GM21526 (cell line): ENCODE results near the gene IFNGR1.
"Not testable (repeated sequence)": the region's sequence is repeated elsewhere in the genome, so short reads cannot be mapped to it uniquely, and the experiment has no call there.

Experiments
- ATAC-seq: cut with Tn5 transposase; IDR thresholded peaks from one replicate; pipeline ENCODE4 v1.9.1; 2021; ENCODE audit warnings: moderate library complexity; ENCODE audit not compliant: unreplicated experiment, low FRiP score

Gene IFNGR1

GRCh38 chr6:137214931-137215330 lies 4.3 kb downstream of the IFNGR1 start:
- ATAC-seq: no peak

GRCh38 chr6:137213813-137214212 lies 5.4 kb downstream of the IFNGR1 start:
- ATAC-seq: no peak

DNA sequence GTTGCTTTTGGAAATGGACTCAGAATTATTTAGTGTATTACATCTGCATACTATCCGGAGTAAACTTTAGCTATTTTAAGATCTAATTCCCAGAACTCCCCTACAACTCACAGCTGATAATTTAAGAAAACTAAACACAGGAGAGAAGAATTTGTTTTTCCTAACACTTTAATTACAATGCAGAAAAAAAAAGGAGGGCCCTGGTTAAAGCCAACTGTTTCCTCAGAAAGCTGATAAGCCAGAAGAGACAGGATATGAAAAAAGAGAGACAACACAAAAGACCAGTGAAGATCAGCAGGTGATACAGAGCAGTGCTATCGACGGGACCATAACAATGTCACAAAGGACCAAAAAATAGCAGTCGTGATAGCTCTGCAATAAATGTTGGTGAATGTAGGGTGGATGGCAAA lies 5.8 kb downstream of the IFNGR1 start:
- no peak for ATAC-seq

GRCh38 chr6:137211910-137212309 lies 7.3 kb downstream of the IFNGR1 start:
- no peak for ATAC-seq

DNA sequence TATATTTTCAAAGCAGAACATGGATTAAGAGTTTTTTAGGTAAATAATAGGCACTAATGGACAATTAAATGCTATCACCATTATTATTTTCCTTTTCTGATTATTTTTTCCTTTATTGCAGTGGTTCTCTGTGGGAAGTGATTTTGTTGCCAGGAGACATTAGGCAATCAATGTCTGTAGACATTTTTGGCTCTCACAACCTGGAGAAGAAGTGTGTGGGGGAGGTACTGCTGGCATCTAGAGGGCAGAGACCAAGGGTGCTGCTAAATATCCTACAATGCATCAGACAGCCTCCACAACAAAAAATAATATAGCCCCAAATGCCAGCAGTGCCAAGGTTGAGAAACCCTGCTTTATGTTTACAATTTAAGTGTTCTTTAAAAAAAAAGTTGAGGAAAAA lies 8.3 kb downstream of the IFNGR1 start:
- no peak for ATAC-seq

- no peak for ATAC-seq
Observed at GRCh38 chr6:137208279-137208678, 10.9 kb downstream of the IFNGR1 start.

- not testable (repeated sequence) for ATAC-seq
Observed at GRCh38 chr6:137207457-137207856, 11.7 kb downstream of the IFNGR1 start.

DNA sequence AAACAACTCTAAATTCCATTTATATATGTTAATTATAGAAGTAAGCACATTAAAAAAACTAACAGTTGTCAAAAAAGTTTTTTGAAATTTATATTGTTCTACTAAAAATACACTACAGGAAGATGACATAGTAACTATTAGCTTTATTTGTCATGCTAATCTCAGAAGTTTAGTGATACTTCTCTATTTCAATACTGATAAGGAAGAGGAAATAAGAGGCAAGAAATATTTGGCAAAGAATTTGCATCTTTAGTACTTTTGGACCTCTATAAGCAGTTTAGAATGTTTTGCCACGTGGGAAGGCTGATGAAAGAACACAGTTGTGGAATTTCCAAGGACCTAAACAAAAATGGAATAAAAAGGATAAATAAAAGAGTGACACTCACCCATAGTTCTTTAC lies 12.6 kb downstream of the IFNGR1 start:
- no peak for ATAC-seq

DNA sequence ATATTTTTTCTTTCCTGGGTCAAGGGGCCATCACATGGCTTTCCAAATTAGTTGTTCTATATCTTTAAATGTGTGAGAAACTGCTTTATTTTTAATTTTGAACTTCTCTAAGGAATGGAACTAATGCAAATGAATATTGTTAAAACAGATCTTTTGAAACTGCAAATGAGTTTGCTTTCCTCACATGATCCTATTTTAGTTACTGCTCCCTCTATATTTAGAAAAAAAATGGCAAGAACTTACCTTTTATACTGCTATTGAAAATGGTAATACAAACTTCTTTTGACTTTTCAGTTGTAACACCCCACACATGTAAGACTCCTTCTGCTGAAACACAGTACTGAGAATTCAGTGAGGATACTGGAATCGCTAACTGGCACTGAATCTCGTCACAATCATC lies 15.9 kb downstream of the IFNGR1 start:
- no peak for ATAC-seq

GRCh38 chr6:137202078-137202477 lies 17.1 kb downstream of the IFNGR1 start:
- no peak for ATAC-seq

DNA sequence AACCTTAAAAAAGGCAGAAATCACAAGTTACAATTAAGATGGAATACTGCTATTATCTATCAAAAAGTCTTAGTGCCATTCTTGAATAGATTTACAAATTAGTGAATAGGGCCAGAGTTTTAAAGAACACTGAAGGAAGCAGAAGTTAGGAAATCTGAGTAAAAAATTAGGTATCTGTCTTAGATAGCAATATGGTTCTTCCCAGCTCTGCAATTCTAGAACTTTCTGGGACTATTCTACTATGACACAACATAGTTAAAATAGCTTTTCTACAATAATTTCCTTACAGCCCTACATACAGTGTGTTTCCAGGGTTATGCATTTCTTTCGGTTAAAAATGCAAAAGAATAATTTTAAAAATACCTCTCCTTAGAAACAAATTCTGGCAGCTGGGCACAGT lies 18.2 kb downstream of the IFNGR1 start:
- ATAC-seq: no peak

GRCh38 chr6:137200288-137200687 lies 18.9 kb downstream of the IFNGR1 start:
- no peak for ATAC-seq

DNA sequence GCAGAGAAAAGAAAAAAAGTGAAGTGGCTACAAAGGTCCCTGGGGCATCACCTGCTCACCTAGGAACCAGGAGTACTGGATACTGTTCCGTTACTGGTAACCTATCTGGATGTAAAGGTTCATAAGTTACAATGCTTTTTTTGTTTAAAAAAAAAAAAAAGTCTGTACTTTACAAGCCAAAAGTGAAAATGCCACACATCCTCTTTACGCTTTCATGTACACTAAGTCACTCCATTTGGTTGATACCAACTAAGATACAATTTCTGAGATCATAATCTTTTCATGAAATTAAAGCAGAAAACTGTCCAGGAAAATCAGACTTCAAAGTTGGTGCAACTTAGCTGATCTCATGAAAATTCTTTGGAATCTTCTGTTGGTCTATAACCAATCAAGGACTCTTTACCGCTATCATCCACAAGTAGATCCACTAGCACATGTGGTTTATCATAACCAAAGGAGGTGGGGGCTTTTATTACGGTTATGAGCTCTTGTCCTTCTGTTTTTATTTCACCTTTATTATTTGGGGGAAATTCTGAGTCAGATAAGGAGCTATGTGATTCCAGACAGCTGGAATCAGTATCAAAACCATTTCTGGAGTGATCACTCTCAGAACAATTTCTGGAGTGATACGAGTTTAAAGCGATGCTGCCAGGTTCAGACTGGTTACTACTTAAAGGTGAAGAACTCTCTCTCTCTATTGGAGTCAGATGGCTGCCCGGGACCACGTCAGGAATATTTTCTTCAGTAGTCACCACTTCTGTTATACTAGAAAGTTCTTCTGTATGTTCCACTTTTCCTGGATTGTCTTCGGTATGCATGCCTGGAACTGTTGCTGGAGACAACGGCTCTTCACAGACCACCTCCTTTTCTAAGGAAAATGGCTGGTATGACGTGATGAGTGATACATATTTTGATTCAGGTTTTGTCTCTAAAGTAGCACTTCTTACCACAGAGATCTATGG lies 21.2 kb downstream of the IFNGR1 start:
- no peak for ATAC-seq

GRCh38 chr6:137193256-137194070 lies 25.7 kb downstream of the IFNGR1 start:
- ATAC-seq: no peak

- no peak for ATAC-seq
Observed at GRCh38 chr6:137192821-137193220, 26.4 kb downstream of the IFNGR1 start.

- no peak for ATAC-seq
Observed at GRCh38 chr6:137191670-137192069, 27.5 kb downstream of the IFNGR1 start.

GRCh38 chr6:137191236-137191635 lies 27.9 kb downstream of the IFNGR1 start:
- no peak for ATAC-seq

DNA sequence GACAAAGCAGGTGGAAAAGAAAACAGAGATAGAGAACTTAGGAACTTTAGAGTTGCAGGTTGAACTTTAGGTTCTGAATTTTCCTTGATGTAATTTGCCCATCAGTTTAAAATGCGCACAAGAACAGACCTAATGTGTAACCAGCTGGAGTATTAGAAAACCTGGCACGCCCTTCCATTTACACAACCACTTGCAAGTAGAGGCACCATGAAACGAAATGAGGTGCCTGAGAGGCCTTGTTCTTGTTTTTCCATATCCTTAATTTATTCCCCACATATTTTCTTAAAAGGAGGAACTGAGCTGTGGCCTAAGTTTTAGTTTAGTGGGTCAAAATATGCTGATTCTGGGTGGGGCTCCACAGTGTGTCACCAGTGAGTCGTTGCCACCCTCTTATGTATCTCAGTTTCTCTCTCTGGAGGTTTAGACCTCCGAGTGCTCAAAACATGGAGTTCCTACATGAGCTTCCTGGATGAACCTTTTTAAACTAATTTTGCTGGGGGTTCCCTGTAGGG lies 28.5 kb downstream of the IFNGR1 start:
- no peak for ATAC-seq

GRCh38 chr6:137188855-137189254 lies 30.3 kb downstream of the IFNGR1 start:
- no peak for ATAC-seq

DNA sequence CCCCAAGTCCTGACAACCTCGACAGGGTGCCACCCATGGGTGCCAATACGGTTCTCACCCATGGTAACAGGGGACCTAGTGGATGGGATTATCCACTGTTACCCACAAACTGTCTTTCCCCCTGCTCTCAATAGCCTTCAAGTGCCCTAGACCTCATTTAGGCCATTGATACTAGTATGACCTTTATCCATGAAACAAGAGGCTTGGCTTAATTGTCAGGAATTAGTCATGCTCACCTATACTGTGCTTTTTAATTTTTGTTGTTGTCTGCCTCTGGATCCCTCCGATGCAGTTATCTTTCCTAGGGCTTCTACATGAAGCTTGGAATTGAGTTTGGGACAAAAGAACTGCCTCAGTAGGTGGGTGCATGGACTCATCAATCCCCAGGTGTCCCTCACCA lies 33.9 kb downstream of the IFNGR1 start:
- ATAC-seq: no peak

DNA sequence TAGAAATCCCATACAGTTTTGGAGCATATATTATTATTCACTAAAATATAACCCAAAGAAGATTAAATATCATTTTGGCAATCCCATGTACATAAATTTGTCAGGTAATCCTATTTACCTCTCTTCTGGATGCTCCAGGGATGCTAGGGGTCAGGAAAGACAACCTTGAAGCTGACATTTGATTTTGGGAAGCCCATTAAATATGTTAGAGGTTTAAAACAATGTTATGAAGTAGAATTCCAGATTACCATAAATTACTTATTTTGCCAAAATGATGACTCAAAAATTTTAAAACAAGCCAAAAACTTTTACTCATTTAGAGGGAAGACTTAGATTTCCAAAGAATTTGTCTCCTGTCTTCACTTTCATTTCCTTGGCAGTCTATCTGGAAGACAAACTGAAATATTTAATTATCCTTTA lies 36.5 kb downstream of the IFNGR1 start:
- ATAC-seq: no peak
